ENCODE data around the gene ROPN1L.
"Not testable (repeated sequence)": the region's sequence is repeated elsewhere in the genome, so short reads cannot be mapped to it uniquely, and the experiment has no call there.

Gene ROPN1L

GRCh38 chr5:10503321-10503720, 61.6 kb downstream of the ROPN1L start:
- no peak for DNase-seq

- DNase-seq: no peak
Measured at GRCh38 chr5:10503997-10504793, 62.5 kb downstream of the ROPN1L start.

- DNase-seq: no peak
Measured at GRCh38 chr5:10505517-10506095, 63.9 kb downstream of the ROPN1L start.

GRCh38 chr5:10506535-10506934, 64.9 kb downstream of the ROPN1L start:
- no peak for DNase-seq

GRCh38 chr5:10507575-10508096, 66.0 kb downstream of the ROPN1L start:
- no peak for DNase-seq

- DNase-seq: no peak
Measured at GRCh38 chr5:10509575-10509974, 67.9 kb downstream of the ROPN1L start.

GRCh38 chr5:10511741-10512640, 70.3 kb downstream of the ROPN1L start:
- no peak for DNase-seq

GRCh38 chr5:10513501-10514442, 72.1 kb downstream of the ROPN1L start:
- no peak for DNase-seq

- DNase-seq: not testable (repeated sequence)
Measured at GRCh38 chr5:10514572-10514971, 72.9 kb downstream of the ROPN1L start.
